Endothelial cell (in vitro differentiated cells): ENCODE measurements around the gene GNB5. TPM values are rescaled to one million over a fixed set of nuclear protein-coding genes. Genes with fewer than 3 reads are reported as not detected.
A peak's percentile ranks its signal among the peaks of the same experiment; 100 is the strongest.

ENCODE experiments used
- DNase-seq: peaks from one replicate; pipeline ENCODE4 v3.0.0; 2021; ENCODE audit warnings: low spot score
- H3K27ac Mint-ChIP-seq: one replicate; pipeline ENCODE4 v1.8.0; 2021; ENCODE audit warnings: mixed read lengths, inconsistent platforms; ENCODE audit not compliant: unreplicated experiment
- H3K27me3 Mint-ChIP-seq: one replicate; pipeline ENCODE4 v1.8.0; 2021; ENCODE audit warnings: mild to moderate bottlenecking, moderate library complexity, mixed read lengths, inconsistent platforms; ENCODE audit not compliant: unreplicated experiment
- H3K36me3 Mint-ChIP-seq: one replicate; pipeline ENCODE4 v1.8.0; 2021; ENCODE audit warnings: mild to moderate bottlenecking, low read depth, mixed read lengths, inconsistent platforms; ENCODE audit not compliant: unreplicated experiment
- H3K4me1 Mint-ChIP-seq: one replicate; pipeline ENCODE4 v1.8.0; 2021; ENCODE audit warnings: mild to moderate bottlenecking, mixed read lengths, inconsistent platforms; ENCODE audit not compliant: unreplicated experiment
- H3K4me3 Mint-ChIP-seq: one replicate; pipeline ENCODE4 v1.8.0; 2021; ENCODE audit warnings: mild to moderate bottlenecking, mixed read lengths, inconsistent platforms; ENCODE audit not compliant: unreplicated experiment
- H3K9me3 Mint-ChIP-seq: one replicate; pipeline ENCODE4 v1.8.0; 2021; ENCODE audit warnings: mixed read lengths, inconsistent platforms; ENCODE audit not compliant: unreplicated experiment
- total RNA-seq: library from RNA; stranded (reverse); fragmentation: NEBNext Ultra II Directional; extraction: Animal tissue kit (Norgen Biotek cat#: 25700); gene quantifications from one replicate; pipeline ENCODE4 v1.2.1, GENCODE V29; 2021; ENCODE audit not compliant: unreplicated experiment
- TF ChIP-seq, protein P1 (sequence below): fragments of 200-600 bp; sonication (generic); IDR thresholded peaks from one replicate; pipeline ENCODE4 v1.5.0; 2021; ENCODE audit warnings: antibody characterized with exemption; ENCODE audit not compliant: unreplicated experiment

GNB5 gene
- total RNA-seq, 1 donor from 2014 or later = 11.7 TPM

DNA sequence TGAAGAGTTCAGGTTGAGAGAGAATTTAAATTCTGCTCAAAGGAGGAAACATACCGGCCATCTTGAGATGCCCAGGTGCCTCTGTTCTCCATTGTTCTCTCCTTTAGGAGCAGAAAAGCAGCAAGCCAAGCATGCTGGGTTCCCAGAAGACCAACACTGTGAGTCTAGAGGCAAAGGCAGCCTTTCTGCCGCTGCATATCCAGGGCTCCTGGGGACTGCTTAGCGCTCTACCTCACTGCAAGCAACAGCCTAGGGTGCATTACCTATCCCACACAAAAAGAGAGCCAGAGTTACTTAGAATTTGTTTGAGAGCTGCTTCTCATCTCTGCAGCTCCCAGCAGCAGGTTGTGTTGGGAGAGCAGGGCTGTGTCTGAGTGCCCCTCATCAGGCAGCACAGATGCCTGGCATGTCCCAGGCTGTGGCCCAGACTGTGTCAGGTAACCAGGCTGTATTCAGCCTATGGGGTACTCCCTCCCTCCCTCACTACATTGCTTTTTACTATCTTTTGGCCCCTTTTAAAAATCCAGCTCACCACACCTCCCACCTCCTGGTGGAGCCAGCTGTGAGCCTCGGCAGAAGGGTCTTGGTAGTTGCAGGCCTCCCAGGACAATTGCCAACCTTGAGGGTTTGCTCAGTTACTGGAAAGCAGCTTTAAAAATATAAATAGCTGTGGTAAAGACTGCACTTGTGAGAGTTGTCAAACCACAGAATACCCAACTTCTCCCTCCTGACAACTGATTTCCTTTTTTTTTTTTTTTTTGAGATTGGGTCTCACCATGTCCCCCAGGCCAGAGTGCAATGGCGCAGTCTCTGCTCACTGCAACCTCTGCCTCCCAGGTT, 108.8 kb downstream of the GNB5 start:
- H3K4me3 Mint-ChIP-seq = no peak overlapping the region
- DNase-seq = no peak
- TF ChIP-seq, protein P1, sequence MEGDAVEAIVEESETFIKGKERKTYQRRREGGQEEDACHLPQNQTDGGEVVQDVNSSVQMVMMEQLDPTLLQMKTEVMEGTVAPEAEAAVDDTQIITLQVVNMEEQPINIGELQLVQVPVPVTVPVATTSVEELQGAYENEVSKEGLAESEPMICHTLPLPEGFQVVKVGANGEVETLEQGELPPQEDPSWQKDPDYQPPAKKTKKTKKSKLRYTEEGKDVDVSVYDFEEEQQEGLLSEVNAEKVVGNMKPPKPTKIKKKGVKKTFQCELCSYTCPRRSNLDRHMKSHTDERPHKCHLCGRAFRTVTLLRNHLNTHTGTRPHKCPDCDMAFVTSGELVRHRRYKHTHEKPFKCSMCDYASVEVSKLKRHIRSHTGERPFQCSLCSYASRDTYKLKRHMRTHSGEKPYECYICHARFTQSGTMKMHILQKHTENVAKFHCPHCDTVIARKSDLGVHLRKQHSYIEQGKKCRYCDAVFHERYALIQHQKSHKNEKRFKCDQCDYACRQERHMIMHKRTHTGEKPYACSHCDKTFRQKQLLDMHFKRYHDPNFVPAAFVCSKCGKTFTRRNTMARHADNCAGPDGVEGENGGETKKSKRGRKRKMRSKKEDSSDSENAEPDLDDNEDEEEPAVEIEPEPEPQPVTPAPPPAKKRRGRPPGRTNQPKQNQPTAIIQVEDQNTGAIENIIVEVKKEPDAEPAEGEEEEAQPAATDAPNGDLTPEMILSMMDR = no peak
- no peaks in the 10 kb centered on the region for H3K9me3 Mint-ChIP-seq
- H3K36me3 Mint-ChIP-seq = no peaks in the 10 kb centered on the region
- H3K27ac Mint-ChIP-seq = no peak overlapping the region
- H3K27me3 Mint-ChIP-seq = no peaks in the 10 kb centered on the region
- peaks cover 3% of the 10 kb centered on the region for H3K4me1 Mint-ChIP-seq

DNA sequence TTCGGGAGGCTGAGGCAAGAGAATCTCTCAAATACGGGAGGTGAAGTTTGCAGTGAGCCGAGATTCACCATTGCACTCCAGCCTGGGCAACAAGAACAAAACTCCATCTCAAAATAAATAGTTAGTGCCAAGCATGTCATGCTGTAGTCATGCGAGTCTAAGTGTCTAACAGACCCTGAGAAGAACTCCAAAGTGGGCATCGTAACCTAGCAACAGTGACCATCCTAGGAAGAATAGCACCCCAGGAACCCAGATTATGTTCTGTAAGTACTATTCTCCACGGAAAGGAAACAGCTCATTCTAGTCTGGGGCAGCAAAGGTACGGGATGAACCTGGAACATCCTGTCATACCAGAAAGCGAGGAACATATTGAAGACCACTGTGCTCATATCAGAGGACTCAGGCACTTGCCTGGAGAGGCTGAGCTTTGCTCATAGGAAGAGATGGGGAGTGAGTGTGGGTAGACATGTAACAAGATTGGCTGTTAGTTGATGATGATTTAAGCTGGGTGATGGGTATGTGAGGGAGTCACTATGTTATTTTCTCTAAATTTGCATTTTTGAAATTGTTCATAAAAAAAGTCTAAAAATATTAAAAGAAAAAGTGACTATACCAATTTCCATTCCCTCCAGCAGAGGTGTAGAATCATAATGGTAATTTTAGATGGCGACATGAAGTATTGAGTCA, 110.3 kb downstream of the GNB5 start:
- Mint-ChIP-seq H3K9me3 (no peaks in the 10 kb centered on the region), H3K4me3 (no peak overlapping the region), H3K27ac (no peak overlapping the region), H3K36me3 (no peaks in the 10 kb centered on the region), H3K4me1 (peaks cover 3% of the 10 kb centered on the region), H3K27me3 (peaks cover 3% of the 10 kb centered on the region)
- TF ChIP-seq, protein P1 = no peak
- DNase-seq = no peak

DNA sequence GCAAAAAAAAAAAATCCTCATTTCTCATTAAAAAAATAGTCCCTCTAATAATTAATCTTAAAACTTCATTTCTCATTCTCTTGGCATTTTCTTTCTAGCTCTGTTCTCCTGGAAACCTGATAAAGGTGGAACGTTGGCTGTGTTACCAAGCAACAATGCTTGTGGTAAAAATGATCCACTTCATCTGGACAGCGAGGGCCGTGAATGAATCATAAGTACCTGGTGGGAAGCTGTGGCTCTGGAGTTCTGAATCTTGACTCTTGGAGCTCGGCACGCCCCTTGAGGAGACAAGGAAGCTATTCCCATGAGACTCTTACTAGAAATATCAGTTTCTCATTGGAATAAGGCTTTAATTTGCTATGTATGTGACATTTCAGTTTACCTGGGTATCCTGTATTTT, 111.2 kb downstream of the GNB5 start:
- H3K27me3 Mint-ChIP-seq = peaks cover 3% of the 10 kb centered on the region
- no peaks in the 10 kb centered on the region for H3K9me3 Mint-ChIP-seq
- no peak overlapping the region for H3K27ac Mint-ChIP-seq
- no peaks in the 10 kb centered on the region for H3K36me3 Mint-ChIP-seq
- TF ChIP-seq, protein P1 = no peak
- no peak for DNase-seq
- H3K4me1 Mint-ChIP-seq = peaks cover 3% of the 10 kb centered on the region
- H3K4me3 Mint-ChIP-seq = no peak overlapping the region

DNA sequence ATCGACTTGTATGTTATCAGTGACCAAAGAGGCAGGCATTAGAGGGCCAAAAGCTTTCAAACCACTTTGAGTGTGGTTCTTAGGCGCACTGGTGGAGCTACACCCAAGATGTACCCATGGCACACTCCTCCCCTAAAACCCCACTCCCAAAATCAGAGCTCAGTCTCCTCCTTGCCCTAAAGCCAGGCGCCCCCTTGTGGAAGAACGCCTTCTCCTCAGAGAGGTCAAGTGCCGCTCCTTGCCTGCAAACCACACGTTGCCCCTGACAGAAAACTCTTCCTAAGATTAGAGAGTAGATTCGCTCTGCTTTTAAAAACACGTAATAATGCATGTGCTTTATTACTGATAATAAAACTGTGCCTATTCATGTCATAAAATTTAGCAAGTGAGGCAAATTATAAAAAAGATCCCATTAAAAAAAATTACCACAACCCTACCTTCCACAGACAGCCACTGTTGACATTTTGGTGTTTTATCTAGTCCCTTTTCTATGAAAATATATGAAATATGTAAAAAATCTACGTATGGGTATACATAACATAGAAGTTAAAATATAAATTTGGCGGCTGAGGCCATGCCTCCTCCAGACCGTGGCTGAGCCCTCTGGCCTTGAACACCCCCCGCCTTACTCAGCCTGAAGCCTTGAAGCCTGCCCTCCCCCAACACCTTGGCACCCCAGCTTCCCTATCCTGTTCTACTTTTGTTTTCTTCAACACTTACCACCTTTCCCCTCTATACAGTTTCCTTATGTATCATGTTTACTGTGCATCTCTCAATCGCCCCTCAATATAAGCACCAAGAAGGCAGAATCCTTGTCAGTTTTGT, 112.1 kb downstream of the GNB5 start:
- H3K27me3 Mint-ChIP-seq = peaks cover 3% of the 10 kb centered on the region
- H3K4me1 Mint-ChIP-seq = peaks cover 3% of the 10 kb centered on the region
- H3K9me3 Mint-ChIP-seq = no peaks in the 10 kb centered on the region
- H3K27ac Mint-ChIP-seq = no peak overlapping the region
- peak; percentile 91 for DNase-seq
- no peaks in the 10 kb centered on the region for H3K36me3 Mint-ChIP-seq
- no peak overlapping the region for H3K4me3 Mint-ChIP-seq
- TF ChIP-seq, protein P1 = peak; percentile 70
